Astrocyte of the spinal cord (primary cell): ENCODE data around the gene MEPE.
A peak's percentile ranks its signal among the peaks of the same experiment; 100 is the strongest.

Experiments
- DNase-seq: peaks from one replicate; pipeline ENCODE4 v3.0.0; 2011; ENCODE audit warnings: low read depth, low spot score
- H3K4me3 ChIP-seq: 2 replicates; pipeline ENCODE4 v1.5.1; 2011; ENCODE audit warnings: low read depth, mild to moderate bottlenecking, low read length, moderate library complexity
- in situ Hi-C: cut with HindIII; loops from 2 replicates; pipeline ENCODE4 v1.10.0; 2017; ENCODE audit warnings: low sequenced_read_pairs
- TF ChIP-seq, protein P1 (sequence below): IDR thresholded peaks from 2 replicates; pipeline ENCODE4 v1.5.1; 2012; ENCODE audit warnings: low read depth, mild to moderate bottlenecking, low read length, inconsistent platforms

The MEPE gene, protein sequence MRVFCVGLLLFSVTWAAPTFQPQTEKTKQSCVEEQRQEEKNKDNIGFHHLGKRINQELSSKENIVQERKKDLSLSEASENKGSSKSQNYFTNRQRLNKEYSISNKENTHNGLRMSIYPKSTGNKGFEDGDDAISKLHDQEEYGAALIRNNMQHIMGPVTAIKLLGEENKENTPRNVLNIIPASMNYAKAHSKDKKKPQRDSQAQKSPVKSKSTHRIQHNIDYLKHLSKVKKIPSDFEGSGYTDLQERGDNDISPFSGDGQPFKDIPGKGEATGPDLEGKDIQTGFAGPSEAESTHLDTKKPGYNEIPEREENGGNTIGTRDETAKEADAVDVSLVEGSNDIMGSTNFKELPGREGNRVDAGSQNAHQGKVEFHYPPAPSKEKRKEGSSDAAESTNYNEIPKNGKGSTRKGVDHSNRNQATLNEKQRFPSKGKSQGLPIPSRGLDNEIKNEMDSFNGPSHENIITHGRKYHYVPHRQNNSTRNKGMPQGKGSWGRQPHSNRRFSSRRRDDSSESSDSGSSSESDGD

DNA sequence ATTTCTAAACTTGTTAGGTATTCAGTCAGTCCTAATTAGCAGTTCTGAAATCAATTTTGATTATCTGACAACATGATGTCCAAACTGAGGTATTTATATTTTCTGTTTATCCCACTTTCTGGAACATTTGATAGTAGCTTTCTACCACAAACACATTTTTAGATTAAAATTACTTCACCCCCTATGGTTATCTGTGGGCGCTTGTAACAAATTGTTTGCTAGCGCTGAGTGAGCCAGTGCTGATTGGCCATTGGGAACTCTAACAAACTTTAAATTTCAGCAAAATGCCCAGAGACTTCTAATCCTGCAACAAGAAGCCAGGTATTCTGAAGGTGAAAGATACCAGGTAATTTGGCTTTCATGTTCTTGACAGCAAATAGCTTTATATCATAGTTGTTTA lies at the start of gene MEPE:
Gene MEPE (plus strand): TSS at position 301 of the 400 bp plus-strand sequence. CDS start 1,746 bp downstream, outside the sequence.
- in situ Hi-C loops, result no loop called here
- TF ChIP-seq, protein P1, sequence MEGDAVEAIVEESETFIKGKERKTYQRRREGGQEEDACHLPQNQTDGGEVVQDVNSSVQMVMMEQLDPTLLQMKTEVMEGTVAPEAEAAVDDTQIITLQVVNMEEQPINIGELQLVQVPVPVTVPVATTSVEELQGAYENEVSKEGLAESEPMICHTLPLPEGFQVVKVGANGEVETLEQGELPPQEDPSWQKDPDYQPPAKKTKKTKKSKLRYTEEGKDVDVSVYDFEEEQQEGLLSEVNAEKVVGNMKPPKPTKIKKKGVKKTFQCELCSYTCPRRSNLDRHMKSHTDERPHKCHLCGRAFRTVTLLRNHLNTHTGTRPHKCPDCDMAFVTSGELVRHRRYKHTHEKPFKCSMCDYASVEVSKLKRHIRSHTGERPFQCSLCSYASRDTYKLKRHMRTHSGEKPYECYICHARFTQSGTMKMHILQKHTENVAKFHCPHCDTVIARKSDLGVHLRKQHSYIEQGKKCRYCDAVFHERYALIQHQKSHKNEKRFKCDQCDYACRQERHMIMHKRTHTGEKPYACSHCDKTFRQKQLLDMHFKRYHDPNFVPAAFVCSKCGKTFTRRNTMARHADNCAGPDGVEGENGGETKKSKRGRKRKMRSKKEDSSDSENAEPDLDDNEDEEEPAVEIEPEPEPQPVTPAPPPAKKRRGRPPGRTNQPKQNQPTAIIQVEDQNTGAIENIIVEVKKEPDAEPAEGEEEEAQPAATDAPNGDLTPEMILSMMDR, result no peak
- no peak within 1 kb of the TSS for H3K4me3 ChIP-seq
- no peak for DNase-seq

DNA sequence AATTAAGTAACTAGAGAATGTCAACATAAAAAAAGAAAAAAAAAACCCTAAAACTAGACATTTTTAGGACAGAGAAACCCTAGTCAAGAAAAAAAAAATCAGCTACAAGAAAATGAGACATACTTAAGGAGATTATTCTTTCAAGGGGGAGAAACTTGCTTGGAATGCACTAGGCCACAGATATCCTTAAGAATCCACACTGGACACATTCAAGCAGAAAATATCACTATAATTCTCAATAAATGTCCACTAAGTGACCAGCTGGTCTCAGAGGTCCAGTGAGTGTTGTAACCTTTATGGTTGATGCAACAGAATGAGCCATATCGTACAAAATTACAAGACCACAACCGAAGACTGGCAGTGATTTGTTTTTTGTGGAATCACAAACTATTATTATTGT lies 49.0 kb upstream of the MEPE start:
- TF ChIP-seq, protein P1, result no peak
- peak; percentile 9 for DNase-seq
- in situ Hi-C loops, result no loop called here
- no peak overlapping the region for H3K4me3 ChIP-seq

DNA sequence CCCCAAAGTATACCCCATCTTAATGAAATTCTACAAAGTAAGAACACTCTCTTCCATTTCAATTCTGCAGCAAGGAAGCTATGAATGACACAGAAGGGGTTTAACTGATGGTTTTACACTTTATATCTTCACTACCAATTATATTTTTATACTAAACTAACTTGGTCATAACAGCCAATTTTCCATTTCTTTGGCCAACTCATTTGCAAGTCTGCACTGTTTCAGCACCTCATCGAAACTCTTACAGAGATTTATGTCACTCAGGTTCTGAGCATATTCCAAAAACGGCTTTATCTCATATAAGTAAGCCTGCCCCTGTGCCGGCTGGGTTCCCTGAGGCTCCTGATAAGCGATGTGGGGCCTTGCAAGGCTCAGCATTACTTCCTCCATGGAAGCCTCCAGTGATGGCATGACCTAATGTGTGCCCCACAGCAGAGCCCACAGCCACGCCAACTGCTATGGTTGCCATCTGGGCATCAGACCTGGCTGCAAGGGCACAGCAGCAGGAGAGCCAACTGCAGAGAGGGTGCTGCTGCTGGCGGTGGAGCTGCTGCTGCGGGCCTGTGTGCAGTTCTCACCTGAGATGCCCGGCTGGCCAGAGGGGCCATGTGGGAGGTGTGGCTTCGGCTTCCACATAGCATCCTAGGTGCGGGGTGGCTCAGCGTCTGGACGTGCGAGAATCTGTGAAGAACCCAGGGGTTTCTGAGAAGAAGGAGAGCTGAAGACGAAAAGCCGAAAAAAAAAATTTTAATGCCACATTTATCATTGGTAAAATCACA lies 46.8 kb upstream of the MEPE start:
- in situ Hi-C loops, result no loop called here
- TF ChIP-seq, protein P1, result no peak
- H3K4me3 ChIP-seq, result no peak overlapping the region
- DNase-seq, result no peak

DNA sequence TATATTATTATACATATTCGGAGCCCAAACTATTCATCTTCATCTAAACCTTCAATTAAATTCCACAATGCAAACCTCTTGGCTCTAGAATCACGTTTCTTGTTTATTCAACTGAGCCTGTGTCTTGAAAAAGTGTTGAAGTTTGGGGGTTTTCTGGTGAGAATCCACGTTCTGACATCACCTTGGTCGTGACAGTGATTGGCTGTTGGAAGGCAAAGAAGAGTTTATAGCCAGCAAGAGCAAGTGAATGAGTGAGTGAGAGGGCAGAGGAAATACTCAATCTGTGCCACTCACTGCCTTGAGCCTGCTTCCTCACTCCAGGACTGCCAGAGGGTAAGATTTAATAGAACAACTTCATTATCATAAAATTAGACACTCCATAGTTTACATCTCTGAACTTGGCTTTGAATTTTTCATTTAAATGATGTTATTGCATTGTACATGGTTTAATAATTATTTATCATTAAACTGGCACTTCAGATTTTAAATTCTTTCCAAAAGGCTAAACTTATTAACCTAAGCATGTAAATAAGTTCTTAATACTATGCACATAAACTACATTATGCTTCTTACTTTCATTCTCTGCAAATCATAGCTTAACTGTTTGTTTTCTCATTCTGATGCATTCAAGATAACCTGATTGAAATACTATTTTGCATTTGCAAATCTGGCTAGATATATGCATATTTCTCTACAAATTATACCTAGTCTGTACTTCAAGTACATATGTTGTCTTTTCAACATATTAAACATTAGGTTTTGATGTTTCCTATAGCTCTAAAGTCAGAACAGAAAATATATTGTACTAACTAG lies 33.3 kb upstream of the MEPE start, which contains the start of gene IBSP:
Gene IBSP (plus strand): TSS at position 254 of the 813 bp plus-strand sequence. CDS start 2,808 bp downstream, outside the sequence.
- TF ChIP-seq, protein P1, result no peak
- no peak within 1 kb of the TSS for H3K4me3 ChIP-seq
- in situ Hi-C loops, result no loop called here
- DNase-seq, result no peak

DNA sequence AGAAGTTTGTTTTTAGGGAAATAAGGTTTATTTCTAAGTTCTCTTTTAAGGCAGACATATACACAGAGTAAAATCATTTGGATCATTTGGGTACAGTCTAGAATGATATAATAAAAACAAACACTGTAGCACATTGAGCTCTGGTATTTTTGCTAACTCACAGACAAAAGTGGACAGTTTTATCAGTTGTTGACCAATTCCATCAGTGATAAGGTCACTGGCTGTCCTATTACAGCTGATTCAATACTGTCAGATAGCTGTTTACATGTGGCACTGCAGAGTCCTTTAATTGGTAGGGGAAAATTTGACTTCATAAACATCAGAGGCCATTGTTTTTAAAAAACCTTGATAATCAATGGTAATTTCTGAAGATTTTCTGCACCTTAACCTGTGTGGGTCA lies 29.9 kb upstream of the MEPE start:
- H3K4me3 ChIP-seq, result no peak overlapping the region
- no peak for DNase-seq
- TF ChIP-seq, protein P1, result no peak
- in situ Hi-C loops, result no loop called here

DNA sequence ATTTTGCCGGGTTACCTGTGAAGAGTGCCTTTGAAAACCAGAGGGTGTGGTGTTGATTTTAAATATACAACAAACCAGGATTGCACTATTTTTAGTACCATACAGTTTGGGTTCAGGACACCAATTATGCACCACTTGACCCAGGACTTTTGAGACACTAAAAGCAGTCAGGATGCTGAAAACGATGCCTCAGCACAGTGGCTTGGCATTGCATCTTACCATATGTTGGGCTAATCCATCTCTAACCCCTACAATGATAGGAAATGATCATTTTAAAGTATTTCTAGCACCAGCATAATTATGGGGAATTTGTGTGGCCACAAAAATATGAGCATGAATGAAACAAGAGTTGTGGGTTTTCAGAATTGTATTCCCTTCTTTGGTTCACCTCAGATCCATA lies 29.3 kb upstream of the MEPE start:
- in situ Hi-C loops, result no loop called here
- no peak for DNase-seq
- no peak overlapping the region for H3K4me3 ChIP-seq
- TF ChIP-seq, protein P1, result no peak
